HepG2 (cell line): ENCODE measurements around the gene RFTN1.

ENCODE experiments used
- CHCHD3 ChIP-seq: sonication (generic); formaldehyde crosslinking; IDR thresholded peaks from 2 replicates; pipeline ENCODE4 v1.8.0; 2022; ENCODE audit warnings: mild to moderate bottlenecking, missing genetic modification reagents, moderate library complexity
- EZH2 ChIP-seq: conservative IDR thresholded peaks from 2 replicates; pipeline ENCODE4 v1.6.1; 2012; ENCODE audit warnings: mild to moderate bottlenecking, low read depth, low read length, moderate library complexity
- JUNB ChIP-seq: sonication (generic); formaldehyde crosslinking; IDR thresholded peaks from 2 replicates; pipeline ENCODE4 v1.8.0; 2022; ENCODE audit warnings: missing genetic modification reagents, mild to moderate bottlenecking, borderline replicate concordance
- MLXIP ChIP-seq: sonication (generic); formaldehyde crosslinking; IDR thresholded peaks from 2 replicates; pipeline ENCODE4 v1.9.0; 2021; ENCODE audit warnings: missing genetic modification reagents, borderline replicate concordance
- SRSF9 ChIP-seq: fragments of 200-400 bp; formaldehyde crosslinking; IDR thresholded peaks from 2 replicates; pipeline ENCODE4 v1.6.1; 2018; ENCODE audit warnings: borderline replicate concordance, mild to moderate bottlenecking, low read depth, low read length; ENCODE audit not compliant: insufficient read depth, poor library complexity, severe bottlenecking
- TARDBP ChIP-seq: sonication (generic); formaldehyde crosslinking; IDR thresholded peaks from 2 replicates; pipeline ENCODE4 v1.8.0; 2022; ENCODE audit warnings: mild to moderate bottlenecking, missing genetic modification reagents
- ZNF383 ChIP-seq: sonication (generic); formaldehyde crosslinking; IDR thresholded peaks from 2 replicates; pipeline ENCODE4 v1.4.0; 2020; ENCODE audit warnings: missing genetic modification reagents, mild to moderate bottlenecking, borderline replicate concordance
- ZNF782 ChIP-seq: sonication (generic); formaldehyde crosslinking; IDR thresholded peaks from 2 replicates; pipeline ENCODE4 v1.4.0; 2020; ENCODE audit warnings: missing genetic modification reagents, mild to moderate bottlenecking, borderline replicate concordance
- TF ChIP-seq, protein P1 (sequence below): sonication (generic); formaldehyde crosslinking; IDR thresholded peaks from 2 replicates; pipeline ENCODE4 v1.9.0; 2021; ENCODE audit warnings: mild to moderate bottlenecking, missing genetic modification reagents
- TF ChIP-seq, protein P2 (sequence below): sonication (generic); formaldehyde crosslinking; IDR thresholded peaks from 2 replicates; pipeline ENCODE4 v1.5.0; 2020; ENCODE audit warnings: mild to moderate bottlenecking, missing genetic modification reagents, moderate library complexity

GRCh38 chr3:16304061-16305010 is 209.2 kb downstream of the RFTN1 start:
- TF ChIP-seq, protein P1, sequence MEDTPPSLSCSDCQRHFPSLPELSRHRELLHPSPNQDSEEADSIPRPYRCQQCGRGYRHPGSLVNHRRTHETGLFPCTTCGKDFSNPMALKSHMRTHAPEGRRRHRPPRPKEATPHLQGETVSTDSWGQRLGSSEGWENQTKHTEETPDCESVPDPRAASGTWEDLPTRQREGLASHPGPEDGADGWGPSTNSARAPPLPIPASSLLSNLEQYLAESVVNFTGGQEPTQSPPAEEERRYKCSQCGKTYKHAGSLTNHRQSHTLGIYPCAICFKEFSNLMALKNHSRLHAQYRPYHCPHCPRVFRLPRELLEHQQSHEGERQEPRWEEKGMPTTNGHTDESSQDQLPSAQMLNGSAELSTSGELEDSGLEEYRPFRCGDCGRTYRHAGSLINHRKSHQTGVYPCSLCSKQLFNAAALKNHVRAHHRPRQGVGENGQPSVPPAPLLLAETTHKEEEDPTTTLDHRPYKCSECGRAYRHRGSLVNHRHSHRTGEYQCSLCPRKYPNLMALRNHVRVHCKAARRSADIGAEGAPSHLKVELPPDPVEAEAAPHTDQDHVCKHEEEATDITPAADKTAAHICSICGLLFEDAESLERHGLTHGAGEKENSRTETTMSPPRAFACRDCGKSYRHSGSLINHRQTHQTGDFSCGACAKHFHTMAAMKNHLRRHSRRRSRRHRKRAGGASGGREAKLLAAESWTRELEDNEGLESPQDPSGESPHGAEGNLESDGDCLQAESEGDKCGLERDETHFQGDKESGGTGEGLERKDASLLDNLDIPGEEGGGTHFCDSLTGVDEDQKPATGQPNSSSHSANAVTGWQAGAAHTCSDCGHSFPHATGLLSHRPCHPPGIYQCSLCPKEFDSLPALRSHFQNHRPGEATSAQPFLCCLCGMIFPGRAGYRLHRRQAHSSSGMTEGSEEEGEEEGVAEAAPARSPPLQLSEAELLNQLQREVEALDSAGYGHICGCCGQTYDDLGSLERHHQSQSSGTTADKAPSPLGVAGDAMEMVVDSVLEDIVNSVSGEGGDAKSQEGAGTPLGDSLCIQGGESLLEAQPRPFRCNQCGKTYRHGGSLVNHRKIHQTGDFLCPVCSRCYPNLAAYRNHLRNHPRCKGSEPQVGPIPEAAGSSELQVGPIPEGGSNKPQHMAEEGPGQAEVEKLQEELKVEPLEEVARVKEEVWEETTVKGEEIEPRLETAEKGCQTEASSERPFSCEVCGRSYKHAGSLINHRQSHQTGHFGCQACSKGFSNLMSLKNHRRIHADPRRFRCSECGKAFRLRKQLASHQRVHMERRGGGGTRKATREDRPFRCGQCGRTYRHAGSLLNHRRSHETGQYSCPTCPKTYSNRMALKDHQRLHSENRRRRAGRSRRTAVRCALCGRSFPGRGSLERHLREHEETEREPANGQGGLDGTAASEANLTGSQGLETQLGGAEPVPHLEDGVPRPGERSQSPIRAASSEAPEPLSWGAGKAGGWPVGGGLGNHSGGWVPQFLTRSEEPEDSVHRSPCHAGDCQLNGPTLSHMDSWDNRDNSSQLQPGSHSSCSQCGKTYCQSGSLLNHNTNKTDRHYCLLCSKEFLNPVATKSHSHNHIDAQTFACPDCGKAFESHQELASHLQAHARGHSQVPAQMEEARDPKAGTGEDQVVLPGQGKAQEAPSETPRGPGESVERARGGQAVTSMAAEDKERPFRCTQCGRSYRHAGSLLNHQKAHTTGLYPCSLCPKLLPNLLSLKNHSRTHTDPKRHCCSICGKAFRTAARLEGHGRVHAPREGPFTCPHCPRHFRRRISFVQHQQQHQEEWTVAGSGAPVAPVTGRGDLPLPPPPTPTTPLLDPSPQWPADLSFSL (CRISPR knock-in tag), result no peak
- TF ChIP-seq ZNF782 (CRISPR knock-in tag), result no peak
- no peak for TF ChIP-seq SRSF9
- TF ChIP-seq TARDBP (CRISPR knock-in tag), result no peak
- TF ChIP-seq, protein P2, sequence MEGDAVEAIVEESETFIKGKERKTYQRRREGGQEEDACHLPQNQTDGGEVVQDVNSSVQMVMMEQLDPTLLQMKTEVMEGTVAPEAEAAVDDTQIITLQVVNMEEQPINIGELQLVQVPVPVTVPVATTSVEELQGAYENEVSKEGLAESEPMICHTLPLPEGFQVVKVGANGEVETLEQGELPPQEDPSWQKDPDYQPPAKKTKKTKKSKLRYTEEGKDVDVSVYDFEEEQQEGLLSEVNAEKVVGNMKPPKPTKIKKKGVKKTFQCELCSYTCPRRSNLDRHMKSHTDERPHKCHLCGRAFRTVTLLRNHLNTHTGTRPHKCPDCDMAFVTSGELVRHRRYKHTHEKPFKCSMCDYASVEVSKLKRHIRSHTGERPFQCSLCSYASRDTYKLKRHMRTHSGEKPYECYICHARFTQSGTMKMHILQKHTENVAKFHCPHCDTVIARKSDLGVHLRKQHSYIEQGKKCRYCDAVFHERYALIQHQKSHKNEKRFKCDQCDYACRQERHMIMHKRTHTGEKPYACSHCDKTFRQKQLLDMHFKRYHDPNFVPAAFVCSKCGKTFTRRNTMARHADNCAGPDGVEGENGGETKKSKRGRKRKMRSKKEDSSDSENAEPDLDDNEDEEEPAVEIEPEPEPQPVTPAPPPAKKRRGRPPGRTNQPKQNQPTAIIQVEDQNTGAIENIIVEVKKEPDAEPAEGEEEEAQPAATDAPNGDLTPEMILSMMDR, result no peak
- no peak for TF ChIP-seq JUNB (CRISPR knock-in tag)
- TF ChIP-seq MLXIP (CRISPR knock-in tag), result no peak
- TF ChIP-seq CHCHD3 (CRISPR knock-in tag), result no peak
- no peak for TF ChIP-seq ZNF383 (CRISPR knock-in tag)
- TF ChIP-seq EZH2, result no peak
